Measurements from ENCODE around the gene MAGEB2.

Gene MAGEB2

GRCh38 chrX:30217465-30217864 is 2.1 kb downstream of the MAGEB2 start:
- no peak for DNase-seq (ENCODE audit: extremely low read depth, low read depth)
- TF ChIP-seq, protein P1, sequence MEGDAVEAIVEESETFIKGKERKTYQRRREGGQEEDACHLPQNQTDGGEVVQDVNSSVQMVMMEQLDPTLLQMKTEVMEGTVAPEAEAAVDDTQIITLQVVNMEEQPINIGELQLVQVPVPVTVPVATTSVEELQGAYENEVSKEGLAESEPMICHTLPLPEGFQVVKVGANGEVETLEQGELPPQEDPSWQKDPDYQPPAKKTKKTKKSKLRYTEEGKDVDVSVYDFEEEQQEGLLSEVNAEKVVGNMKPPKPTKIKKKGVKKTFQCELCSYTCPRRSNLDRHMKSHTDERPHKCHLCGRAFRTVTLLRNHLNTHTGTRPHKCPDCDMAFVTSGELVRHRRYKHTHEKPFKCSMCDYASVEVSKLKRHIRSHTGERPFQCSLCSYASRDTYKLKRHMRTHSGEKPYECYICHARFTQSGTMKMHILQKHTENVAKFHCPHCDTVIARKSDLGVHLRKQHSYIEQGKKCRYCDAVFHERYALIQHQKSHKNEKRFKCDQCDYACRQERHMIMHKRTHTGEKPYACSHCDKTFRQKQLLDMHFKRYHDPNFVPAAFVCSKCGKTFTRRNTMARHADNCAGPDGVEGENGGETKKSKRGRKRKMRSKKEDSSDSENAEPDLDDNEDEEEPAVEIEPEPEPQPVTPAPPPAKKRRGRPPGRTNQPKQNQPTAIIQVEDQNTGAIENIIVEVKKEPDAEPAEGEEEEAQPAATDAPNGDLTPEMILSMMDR (IDR thresholded peaks at IDR 0.05; ENCODE audit: low read depth, low read length) = no peak

DNA sequence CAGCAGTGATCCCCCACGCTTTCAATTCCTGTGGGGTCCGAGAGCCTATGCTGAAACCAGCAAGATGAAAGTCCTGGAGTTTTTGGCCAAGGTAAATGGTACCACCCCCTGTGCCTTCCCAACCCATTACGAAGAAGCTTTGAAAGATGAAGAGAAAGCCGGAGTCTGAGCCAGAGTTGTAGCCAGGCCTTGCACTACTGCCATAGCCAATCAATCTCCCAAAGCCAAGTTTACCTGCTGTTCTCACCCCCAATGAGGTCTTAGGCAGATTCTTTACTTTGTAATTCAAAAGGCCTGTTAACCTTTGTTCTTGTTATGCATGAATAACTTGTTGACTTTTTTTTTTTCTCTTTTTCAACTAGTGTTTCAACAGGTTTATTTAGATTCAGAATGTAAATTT is 4.0 kb downstream of the MAGEB2 start:
- TF ChIP-seq, protein P1 (IDR thresholded peaks at IDR 0.05; ENCODE audit: low read depth, low read length) = no peak
- no peak for DNase-seq (ENCODE audit: extremely low read depth, low read depth)

GRCh38 chrX:30220661-30221060 is 5.3 kb downstream of the MAGEB2 start:
- no peak for DNase-seq (ENCODE audit: extremely low read depth, low read depth)
- TF ChIP-seq, protein P1 (IDR thresholded peaks at IDR 0.05; ENCODE audit: low read depth, low read length) = no peak

DNA sequence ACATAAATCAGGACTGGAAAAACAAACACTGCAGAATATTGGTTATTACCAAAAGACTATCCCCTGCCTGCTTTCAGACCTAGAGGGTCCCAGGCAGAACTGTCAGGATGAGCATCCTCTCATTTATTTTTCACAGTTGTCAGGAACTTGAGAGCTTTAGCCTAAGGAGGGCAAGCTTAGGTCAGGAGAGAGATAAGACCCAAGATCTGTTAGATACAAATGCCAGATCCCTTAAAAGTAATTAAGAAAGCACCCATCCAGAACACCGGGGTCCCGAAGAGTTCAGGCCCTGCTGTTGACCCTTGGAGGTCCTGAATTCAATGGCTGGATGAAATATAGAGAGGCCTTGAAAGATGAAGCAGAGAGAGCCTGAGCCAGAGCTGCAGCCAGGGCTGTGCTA is 9.2 kb downstream of the MAGEB2 start:
- TF ChIP-seq, protein P1 (IDR thresholded peaks at IDR 0.05; ENCODE audit: low read depth, low read length) = no peak
- no peak for DNase-seq (ENCODE audit: extremely low read depth, low read depth)

DNA sequence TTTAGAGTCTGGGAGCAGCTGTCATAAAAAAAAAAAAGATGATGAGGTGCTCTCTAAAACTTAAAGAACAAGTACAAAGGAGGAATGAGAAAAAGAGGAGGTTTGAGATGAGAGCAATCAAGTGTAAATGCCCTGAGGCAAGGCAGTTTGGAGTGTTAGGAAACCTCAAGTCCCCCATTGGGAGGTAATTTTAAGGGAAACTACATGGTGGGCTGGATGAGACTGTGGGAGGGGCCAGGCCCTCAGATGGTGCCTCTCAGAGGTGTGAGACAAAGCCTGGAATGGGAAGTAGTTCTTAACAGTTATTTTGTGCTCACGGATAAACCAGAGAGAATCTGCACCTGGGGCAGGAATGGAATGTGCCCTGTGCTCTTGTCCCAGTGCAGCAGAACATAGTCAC is 13.2 kb downstream of the MAGEB2 start:
- TF ChIP-seq, protein P1 (IDR thresholded peaks at IDR 0.05; ENCODE audit: low read depth, low read length) = no peak
- no peak for DNase-seq (ENCODE audit: extremely low read depth, low read depth)

- TF ChIP-seq, protein P1 (IDR thresholded peaks at IDR 0.05; ENCODE audit: low read depth, low read length) = no peak
- DNase-seq (ENCODE audit: extremely low read depth, low read depth) = no peak
Observed at GRCh38 chrX:30230395-30230794, 15.0 kb downstream of the MAGEB2 start, which contains the start of gene MAGEB3. MAGEB3 (plus strand) TSS chrX:30230657; CDS start chrX:30235925, 5,268 bp downstream.

DNA sequence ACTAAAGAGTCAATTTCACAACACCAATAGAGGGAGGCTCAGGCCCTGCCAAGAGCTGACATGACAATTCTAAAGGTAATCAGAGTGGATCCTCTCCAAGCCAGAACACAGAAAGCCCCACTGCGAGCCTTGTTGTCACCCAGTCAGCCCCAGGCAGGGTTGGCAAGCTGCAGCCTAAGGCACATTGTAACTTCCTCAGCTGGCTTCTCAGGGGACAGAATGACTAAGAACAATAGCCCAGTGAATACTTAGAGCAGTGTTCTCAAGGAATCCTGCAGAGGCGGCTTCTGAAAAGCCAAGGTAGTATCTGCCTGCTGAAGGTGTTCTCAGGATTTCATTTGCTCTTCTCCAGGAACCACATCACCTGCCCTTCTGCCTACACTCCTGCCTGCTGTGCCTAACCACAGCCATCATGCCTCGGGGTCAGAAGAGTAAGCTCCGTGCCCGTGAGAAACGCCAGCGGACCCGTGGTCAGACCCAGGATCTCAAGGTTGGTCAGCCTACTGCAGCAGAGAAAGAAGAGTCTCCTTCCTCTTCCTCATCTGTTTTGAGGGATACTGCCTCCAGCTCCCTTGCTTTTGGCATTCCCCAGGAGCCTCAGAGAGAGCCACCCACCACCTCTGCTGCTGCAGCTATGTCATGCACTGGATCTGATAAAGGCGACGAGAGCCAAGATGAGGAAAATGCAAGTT is 26.5 kb downstream of the MAGEB2 start, which contains the start of gene MAGEB4:
TSS of gene MAGEB4 (plus strand) at position 277 of the 692 bp plus-strand sequence. CDS start at position 413, 136 bp downstream.
- TF ChIP-seq, protein P1 (IDR thresholded peaks at IDR 0.05; ENCODE audit: low read depth, low read length) = no peak
- DNase-seq (ENCODE audit: extremely low read depth, low read depth) = no peak

Data from AG09319 (cell line).